Measurements from ENCODE around the gene SLBP. TPM values are rescaled to one million over a fixed set of nuclear protein-coding genes. Genes with fewer than 3 reads are reported as not detected.

Gene SLBP
- total RNA-seq, 1 experiment from 2014 or later, result 63.5 TPM

DNA sequence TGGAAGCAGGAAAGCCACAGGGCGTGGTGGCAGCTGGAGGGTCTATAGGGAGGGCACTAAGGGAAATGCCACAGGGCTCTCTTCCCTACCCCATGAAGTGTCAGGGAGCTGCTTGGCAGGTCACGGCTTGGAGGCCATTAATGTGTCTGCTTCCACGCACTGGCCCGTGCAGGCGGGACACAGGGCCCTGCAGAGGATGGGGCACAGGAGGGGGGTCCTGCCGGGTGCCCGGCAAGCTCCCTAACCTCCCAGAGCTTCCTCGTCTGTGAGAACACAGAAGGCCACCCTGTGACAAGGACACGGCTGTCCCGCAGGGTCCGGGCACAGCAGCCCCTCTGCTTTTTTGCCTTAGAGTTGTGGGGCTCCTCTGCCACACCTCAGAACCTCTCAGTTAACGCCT lies 53.5 kb downstream of the SLBP start:
- no peak for DNase-seq (ENCODE audit: extremely low read depth, low read depth)

DNA sequence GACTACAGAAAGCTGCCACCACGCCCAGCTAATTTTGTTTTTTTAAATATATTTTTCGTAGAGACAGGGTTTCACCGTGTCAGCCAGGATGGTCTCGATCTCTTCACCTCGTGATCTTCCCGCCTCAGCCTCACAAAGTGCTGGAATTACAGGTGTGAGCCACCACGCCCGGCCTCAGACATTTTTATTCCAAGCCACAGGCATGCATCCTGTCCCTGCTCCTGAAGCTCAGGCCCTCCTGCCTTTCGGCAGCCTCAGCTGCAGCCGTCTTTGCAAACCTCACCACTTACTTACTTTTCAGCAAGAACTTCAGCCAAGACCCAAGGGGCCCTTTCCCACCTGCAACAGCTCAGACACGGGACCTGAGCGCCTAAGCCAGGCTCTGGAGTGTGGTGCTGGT lies 54.0 kb downstream of the SLBP start:
- DNase-seq (ENCODE audit: extremely low read depth, low read depth), result no peak

- DNase-seq (ENCODE audit: extremely low read depth, low read depth), result no peak
Observed at GRCh38 chr4:1656986-1657385, 55.1 kb downstream of the SLBP start.

- DNase-seq (ENCODE audit: extremely low read depth, low read depth), result no peak
Observed at GRCh38 chr4:1656132-1656531, 56.0 kb downstream of the SLBP start.

- DNase-seq (ENCODE audit: extremely low read depth, low read depth), result no peak
Observed at GRCh38 chr4:1655676-1656075, 56.4 kb downstream of the SLBP start.

DNA sequence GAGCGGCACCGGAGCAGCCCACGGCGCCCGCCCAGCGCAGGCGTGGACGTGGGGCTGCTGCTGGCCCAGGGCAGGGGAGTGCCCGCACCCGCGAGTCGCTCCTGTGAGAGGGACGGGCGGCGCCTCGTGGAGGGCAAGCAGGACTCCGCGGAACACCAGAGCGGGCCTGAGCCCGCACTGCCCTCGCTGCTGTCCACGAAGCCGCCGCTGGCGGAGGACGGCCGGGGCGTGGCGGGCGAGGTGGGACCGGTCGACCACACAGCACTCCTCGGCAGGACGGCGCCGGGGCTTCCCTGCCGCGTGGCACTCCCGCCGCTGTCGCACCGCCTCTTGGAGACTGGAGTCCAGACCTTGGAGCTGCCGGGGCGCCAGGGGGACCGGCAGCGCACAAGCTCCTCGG lies 57.0 kb downstream of the SLBP start:
- no peak for DNase-seq (ENCODE audit: extremely low read depth, low read depth)

DNA sequence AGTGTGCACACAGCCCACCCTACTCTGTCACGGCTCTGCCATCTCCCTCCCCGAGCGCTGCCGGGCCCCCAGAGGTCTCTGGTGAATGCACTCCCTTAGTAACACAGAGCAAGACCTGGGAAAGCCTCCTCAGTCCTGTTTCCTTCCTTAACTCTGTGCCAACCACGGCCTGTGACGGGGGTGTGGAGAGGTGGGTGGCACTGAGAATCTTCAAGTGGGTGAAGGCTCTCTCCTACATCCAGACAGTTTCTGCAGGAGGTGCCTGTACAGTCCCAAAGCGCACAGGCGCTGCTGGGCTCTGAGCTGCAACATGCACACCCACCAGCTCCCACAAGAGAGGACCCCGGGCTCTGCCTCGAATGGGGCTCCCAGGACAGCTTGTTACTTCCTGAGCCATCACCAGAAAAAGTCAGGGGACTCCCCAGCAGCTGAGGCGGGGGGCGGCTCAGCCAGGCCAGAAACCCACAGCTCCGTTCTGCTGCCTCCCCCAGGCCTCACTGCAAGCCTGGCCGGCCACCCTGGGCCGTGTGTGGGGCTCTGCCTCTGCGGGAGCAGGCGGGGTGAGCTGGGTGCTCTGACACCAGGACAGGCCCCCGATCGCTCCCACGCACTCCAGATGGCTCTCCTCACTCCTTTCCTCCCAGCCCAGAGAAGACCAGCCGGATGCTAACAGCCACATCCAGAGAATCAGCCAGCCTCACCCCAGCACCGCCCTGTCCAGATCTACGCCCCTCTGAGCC lies 57.7 kb downstream of the SLBP start:
- DNase-seq (ENCODE audit: extremely low read depth, low read depth), result no peak

GRCh38 chr4:1653776-1654175 lies 58.3 kb downstream of the SLBP start:
- DNase-seq (ENCODE audit: extremely low read depth, low read depth), result no peak

- no peak for DNase-seq (ENCODE audit: extremely low read depth, low read depth)
Observed at GRCh38 chr4:1652088-1652487, 60.0 kb downstream of the SLBP start.

DNA sequence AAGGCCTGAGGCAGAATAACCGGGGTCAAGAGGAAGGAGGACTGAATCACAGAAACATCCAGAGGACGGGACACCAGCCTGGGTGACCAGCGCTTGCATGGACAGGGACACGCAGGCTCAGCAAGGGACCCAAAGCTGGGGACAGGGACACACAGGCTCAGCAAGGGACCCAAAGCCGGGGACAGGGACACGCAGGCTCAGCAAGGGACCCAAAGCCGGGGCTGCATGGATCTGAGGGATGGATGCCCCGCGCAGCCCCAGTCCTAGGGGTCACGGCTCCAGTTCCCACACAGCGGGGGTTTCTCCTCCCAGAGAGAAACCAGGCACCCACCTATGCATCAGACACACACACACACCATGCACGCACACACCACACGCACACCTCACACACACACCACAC lies 60.5 kb downstream of the SLBP start:
- DNase-seq (ENCODE audit: extremely low read depth, low read depth), result no peak

DNA sequence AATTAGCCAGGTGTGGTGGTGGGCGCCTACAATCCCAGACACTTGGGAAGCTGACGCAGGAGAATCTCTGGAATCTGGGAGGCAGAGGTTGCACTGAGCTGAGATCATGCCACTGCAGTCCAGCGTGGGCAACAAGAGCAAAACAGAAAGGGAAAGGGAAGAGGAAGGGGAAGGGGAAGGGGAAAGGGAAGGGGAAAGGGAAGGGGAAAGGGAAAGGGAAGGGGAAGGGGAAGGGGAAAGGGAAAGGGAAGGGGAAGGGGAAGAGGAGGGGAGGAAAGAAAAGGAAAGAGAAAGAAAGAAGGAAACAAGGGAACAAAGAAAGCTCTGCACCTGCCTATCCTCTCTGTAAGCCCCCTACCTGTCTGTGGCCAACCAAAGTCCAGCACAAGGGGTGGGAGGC lies 63.2 kb downstream of the SLBP start:
- no peak for DNase-seq (ENCODE audit: extremely low read depth, low read depth)

DNA sequence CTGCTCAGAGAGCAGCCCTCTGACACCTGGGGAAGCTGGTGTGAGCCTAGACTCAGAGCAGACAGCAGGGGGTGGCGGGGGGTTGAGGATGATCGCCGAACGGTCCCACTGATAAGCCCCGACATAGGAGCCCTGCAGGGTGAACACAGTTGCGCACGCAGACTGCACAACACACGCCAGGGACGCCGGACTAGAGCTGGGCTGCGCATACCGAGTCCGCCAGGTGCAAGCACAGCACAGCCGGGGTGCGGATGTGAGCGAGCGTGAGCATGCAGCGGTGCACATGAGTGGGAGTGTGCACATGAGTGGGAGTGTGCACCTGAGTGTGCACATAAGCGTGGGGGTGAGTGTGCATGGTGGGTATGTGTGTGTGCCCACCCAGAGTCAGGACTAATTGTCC lies 64.7 kb downstream of the SLBP start:
- no peak for DNase-seq (ENCODE audit: extremely low read depth, low read depth)

DNA sequence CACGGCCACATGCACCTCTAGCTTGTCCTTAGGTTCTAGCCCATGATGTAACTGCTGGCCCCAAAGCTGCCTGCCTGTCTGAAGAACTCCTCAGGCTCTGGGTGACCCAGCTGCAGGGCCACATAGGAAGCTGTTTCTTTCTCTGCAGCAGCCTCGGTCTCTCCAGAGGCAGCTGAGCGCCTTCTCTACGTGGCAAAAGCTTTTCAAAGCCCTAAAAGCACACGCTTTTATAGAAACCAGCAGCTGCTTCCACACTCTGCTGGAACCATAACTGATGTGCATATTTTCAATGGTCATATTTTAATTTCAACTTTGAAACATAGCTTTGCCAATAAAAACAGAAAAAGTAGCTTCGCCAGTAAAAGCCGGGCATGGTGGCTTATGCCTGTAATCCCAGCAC lies 65.4 kb downstream of the SLBP start:
- no peak for DNase-seq (ENCODE audit: extremely low read depth, low read depth)

DNA sequence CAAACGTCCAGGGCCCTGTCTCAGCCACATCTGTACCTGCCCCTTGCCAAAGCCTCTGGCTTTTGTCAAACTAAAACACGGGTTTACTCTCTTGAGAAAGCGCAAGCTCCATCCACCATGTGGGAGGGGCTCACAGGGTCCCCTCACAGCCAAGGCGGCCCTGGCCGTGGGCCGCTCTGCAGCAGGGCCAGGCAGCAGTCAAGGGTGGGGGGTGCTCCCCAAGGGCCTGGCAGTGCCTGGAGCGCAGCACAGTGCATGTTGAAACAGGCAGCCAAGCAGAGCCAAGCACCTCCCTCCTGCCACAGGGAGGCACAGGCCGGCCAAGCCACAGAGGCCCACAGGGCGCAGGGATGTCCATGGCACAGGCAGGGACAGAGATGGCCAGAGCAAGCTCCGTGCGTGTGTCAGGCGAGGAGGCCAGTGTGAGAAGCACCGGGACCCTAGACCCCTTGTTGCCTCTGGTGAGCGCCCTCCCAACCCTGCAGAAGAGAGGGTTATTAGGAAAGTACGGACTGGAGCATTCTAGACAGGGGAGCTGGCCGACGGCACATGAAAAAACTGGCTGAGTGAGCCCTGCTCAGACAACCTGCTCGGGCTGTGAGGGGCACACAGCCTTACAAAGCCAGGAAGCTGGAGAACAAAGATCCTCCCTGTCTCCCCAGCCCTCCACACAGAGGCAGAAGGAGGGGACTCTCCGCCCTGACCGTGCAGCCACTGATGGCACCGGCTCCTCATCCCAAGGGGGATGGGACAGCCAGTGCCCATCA lies 67.0 kb downstream of the SLBP start:
- DNase-seq (ENCODE audit: extremely low read depth, low read depth), result no peak

DNA sequence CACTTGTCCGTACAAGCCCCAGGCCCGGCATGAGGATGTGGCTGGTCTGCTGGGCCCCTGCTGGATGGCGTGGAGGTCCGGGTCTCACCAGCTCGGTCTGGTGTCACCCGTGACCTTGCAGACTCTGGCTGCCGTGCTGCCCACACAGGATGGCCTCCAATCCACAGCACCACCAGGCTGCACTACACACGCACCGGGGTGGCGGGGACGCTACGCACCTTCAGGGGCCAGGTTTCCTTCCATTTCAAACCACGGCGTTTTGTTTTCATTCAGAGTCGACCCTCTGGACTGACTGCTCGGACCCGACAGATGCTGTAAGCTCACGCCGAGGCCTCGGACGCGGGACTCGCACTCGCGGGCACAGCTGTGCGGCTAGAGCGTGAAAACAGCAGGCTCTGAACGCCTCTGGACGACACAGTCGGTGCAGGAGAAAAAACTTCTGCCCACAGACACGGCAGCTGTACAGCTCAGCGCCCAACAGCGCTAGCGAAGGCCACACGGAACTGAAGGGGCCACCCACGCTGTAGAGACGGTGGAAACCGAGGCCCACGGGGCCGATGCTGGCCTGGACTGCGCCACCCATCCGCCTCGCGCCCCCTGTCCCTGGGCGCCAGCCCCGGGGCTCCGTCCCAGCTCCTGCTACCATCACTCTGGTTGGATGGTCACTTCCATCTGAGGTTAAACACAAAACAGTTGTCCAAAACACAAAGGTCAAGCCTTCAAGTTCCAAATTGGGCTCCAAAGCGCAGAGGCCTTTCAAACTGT lies 68.0 kb downstream of the SLBP start:
- DNase-seq (ENCODE audit: extremely low read depth, low read depth), result no peak

Small RNAs within 50 kb of the gene (small RNA-seq; reads per million reads assigned to genes)
- gene RF00019, result 0 reads per million in 2 experiments

Other genes starting within 250 kb of the SLBP start
- 1.3 and 2.1 TPM in 2 replicates for gene FAM53A, start 28.0 kb downstream of the SLBP start, total RNA-seq (2014; rRNA removed; shearing (Covaris generic))
- gene TMEM129, start 9.0 kb upstream of the SLBP start, total RNA-seq (2014; rRNA removed; shearing (Covaris generic)), result 24.5 and 27.5 TPM in 2 replicates
- gene TACC3, start 9.2 kb upstream of the SLBP start, total RNA-seq (2014; rRNA removed; shearing (Covaris generic)), result 20.2 and 24.7 TPM in 2 replicates
- 0.49 and 0.62 TPM in 2 replicates for gene FGFR3, start 81.0 kb upstream of the SLBP start, total RNA-seq (2014; rRNA removed; shearing (Covaris generic))
- 48.9 and 53.9 TPM in 2 replicates for gene LETM1, start 143.8 kb upstream of the SLBP start, total RNA-seq (2014; rRNA removed; shearing (Covaris generic))
- gene NSD2, start 159.1 kb upstream of the SLBP start, total RNA-seq (2014; rRNA removed; shearing (Covaris generic)), result 45.4 and 50.6 TPM in 2 replicates